Cardiac muscle cell (in vitro differentiated cells and primary cell): ENCODE measurements around the gene TSPAN16. TPM values are rescaled to one million over a fixed set of nuclear protein-coding genes. Genes with fewer than 3 reads are reported as not detected.
A peak's percentile ranks its signal among the peaks of the same experiment; 100 is the strongest.

Experiments used
- DNase-seq, 2 donors: peaks; one replicate each; pipeline versions ENCODE4 v3.0.0 to v3.0.0-alpha.2; 2010 to 2017; ENCODE audit warnings: low read depth in 1 of 2, low spot score in 1 of 2
- H3K27ac ChIP-seq: fragments of 200-600 bp; sonication (generic); 2 replicates; pipeline ENCODE4 v1.5.1; 2016
- H3K27me3 ChIP-seq: fragments of 200-600 bp; sonication (generic); 2 replicates; pipeline ENCODE4 v1.6.0; 2016; ENCODE audit warnings: control low read depth
- H3K36me3 ChIP-seq: fragments of 200-600 bp; sonication (generic); 2 replicates; pipeline ENCODE4 v1.5.1; 2016; ENCODE audit warnings: control low read depth
- H3K4me1 ChIP-seq: fragments of 200-600 bp; sonication (generic); 2 replicates; pipeline ENCODE4 v1.8.1; 2017; ENCODE audit warnings: low read depth, mild to moderate bottlenecking, mixed run types
- H3K4me3 ChIP-seq: fragments of 200-600 bp; sonication (generic); 2 replicates; pipeline ENCODE4 v1.5.1; 2016; ENCODE audit warnings: mild to moderate bottlenecking
- H3K9me3 ChIP-seq: fragments of 200-600 bp; sonication (generic); 2 replicates; pipeline ENCODE4 v1.5.1; 2017; ENCODE audit warnings: low read depth, mild to moderate bottlenecking, control low read depth
- CTCF ChIP-seq: IDR thresholded peaks from 2 replicates; pipeline ENCODE4 v1.5.1; 2012; ENCODE audit warnings: low read depth, mild to moderate bottlenecking, low read length
- polyA plus RNA-seq: library from polyadenylated mRNA; unstranded; fragments of >200 nt; fragmentation: Nextera tagmentation; extraction: Ambion mirVana; gene quantifications from 2 replicates; pipeline ENCODE4 v1.2.1, GENCODE V29; 2016
- total RNA-seq: library from RNA; depleted of rRNA; stranded (reverse); fragments of >200 nt; gene quantifications from 2 replicates; pipeline ENCODE4 v1.2.3, GENCODE V29; 2016

Gene TSPAN16
- not detected in 2 replicates for total RNA-seq
- polyA plus RNA-seq, result not detected in 2 replicates

DNA sequence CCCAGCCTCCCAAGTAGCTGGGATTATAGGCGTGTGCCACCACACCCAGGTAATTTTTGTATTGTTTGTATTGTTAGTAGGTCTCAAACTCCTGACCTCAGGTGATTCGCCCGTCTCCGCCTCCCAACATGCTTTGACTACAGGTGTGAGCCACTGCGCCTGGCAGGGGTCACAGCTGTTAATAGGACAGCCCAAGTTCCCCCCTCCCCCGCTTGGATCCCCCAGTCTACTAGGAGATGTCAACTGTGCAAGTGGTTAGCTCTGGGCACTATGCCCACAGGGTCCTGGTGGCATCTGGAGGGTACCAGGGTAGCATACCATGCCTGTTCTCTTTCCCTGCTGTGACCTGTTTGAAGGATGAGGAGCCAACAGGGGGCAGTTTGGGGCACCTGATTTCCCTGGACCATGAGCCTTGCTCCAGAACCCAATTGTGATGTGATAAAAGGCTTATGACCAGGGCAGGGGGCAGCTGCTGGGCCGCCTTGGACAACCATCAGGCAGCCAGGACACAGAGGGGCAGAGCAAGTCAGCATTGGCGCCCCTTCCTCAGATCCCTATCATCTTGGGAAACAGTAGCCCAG is at the start of gene TSPAN16:
TSPAN16 (plus strand) TSS at position 496 of the 581 bp plus-strand sequence. CDS start 138 bp downstream, outside the sequence.
- H3K4me3 ChIP-seq, result no peak within 1 kb of the TSS
- no peak for TF ChIP-seq CTCF
- H3K27me3 ChIP-seq, result no peaks in the 10 kb centered on the region
- no peaks in the 10 kb centered on the region for H3K36me3 ChIP-seq
- H3K27ac ChIP-seq, result no peak within 1 kb of the TSS
- H3K9me3 ChIP-seq, result no peaks in the 10 kb centered on the region
- no peak for DNase-seq
- no peaks in the 10 kb centered on the region for H3K4me1 ChIP-seq

DNA sequence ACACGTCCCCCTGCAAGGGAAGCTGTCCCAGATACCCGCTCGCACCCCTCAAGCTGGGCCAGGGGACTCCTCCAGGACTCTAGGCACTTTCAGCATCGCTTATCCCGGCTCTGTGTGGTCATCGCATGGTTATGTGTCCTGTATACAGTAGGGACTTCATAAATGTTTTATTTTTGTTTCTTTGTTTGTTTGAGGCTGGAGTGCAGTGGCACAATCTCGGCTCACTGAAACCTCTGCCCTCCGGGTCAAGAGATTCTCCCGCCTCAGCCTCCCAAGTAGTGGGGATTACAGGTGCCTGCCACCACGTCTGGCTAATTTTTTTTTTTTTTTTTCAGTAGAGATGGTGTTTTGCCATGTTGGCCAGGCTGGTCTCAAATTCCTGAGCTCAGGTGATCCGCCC is 49.0 kb upstream of the TSPAN16 start:
- H3K36me3 ChIP-seq, result no peaks in the 10 kb centered on the region
- H3K27ac ChIP-seq, result no peak overlapping the region
- no peak for TF ChIP-seq CTCF
- DNase-seq, result no peak
- H3K4me1 ChIP-seq, result no peaks in the 10 kb centered on the region
- H3K27me3 ChIP-seq, result no peaks in the 10 kb centered on the region
- no peaks in the 10 kb centered on the region for H3K9me3 ChIP-seq
- no peak overlapping the region for H3K4me3 ChIP-seq

- Histone ChIP-seq H3K36me3 (no peaks in the 10 kb centered on the region), H3K27me3 (no peaks in the 10 kb centered on the region), H3K27ac (no peak overlapping the region), H3K4me1 (no peaks in the 10 kb centered on the region), H3K9me3 (no peaks in the 10 kb centered on the region), H3K4me3 (no peak overlapping the region)
- DNase-seq, result peak in 1 of 2 donors; percentile 88
- TF ChIP-seq CTCF, result no peak
These were observed 48.6 kb upstream of the TSPAN16 start for GRCh38 chr19:11247391-11247790.

- no peak for DNase-seq
- H3K27ac ChIP-seq, result no peak overlapping the region
- no peaks in the 10 kb centered on the region for H3K4me1 ChIP-seq
- no peaks in the 10 kb centered on the region for H3K9me3 ChIP-seq
- H3K27me3 ChIP-seq, result no peaks in the 10 kb centered on the region
- H3K4me3 ChIP-seq, result no peak overlapping the region
- no peak for TF ChIP-seq CTCF
- H3K36me3 ChIP-seq, result no peaks in the 10 kb centered on the region
These were observed 48.0 kb upstream of the TSPAN16 start for GRCh38 chr19:11247934-11248333.

GRCh38 chr19:11248852-11249251 is 47.1 kb upstream of the TSPAN16 start:
- no peak for TF ChIP-seq CTCF
- Histone ChIP-seq H3K36me3 (no peaks in the 10 kb centered on the region), H3K4me3 (no peak overlapping the region), H3K27me3 (no peaks in the 10 kb centered on the region), H3K27ac (no peak overlapping the region), H3K9me3 (no peaks in the 10 kb centered on the region), H3K4me1 (no peaks in the 10 kb centered on the region)
- DNase-seq, result no peak
